GM19372 (cell line): Measurements from ENCODE around the gene TPST1.
"Not testable (repeated sequence)": the region's sequence is repeated elsewhere in the genome, so short reads cannot be mapped to it uniquely, and the experiment has no call there.

Experiments
- ATAC-seq: cut with Tn5 transposase; IDR thresholded peaks from one replicate; pipeline ENCODE4 v1.9.1; 2021; ENCODE audit warnings: mild to moderate bottlenecking, low read depth, moderate library complexity; ENCODE audit not compliant: unreplicated experiment

The TPST1 gene

GRCh38 chr7:66371096-66371824, 166.1 kb downstream of the TPST1 start:
- ATAC-seq, result no peak

GRCh38 chr7:66374141-66374840, 169.2 kb downstream of the TPST1 start:
- not testable (repeated sequence) for ATAC-seq

- ATAC-seq, result no peak
Observed at GRCh38 chr7:66376264-66376945, 171.3 kb downstream of the TPST1 start.

GRCh38 chr7:66377045-66377444, 171.9 kb downstream of the TPST1 start:
- ATAC-seq, result no peak

GRCh38 chr7:66377714-66378113, 172.6 kb downstream of the TPST1 start:
- no peak for ATAC-seq

- ATAC-seq, result no peak
Observed at GRCh38 chr7:66379542-66380160, 174.5 kb downstream of the TPST1 start.

- no peak for ATAC-seq
Observed at GRCh38 chr7:66380272-66380888, 175.2 kb downstream of the TPST1 start.

GRCh38 chr7:66382182-66382923, 177.2 kb downstream of the TPST1 start:
- not testable (repeated sequence) for ATAC-seq

GRCh38 chr7:66385191-66385905, 180.2 kb downstream of the TPST1 start:
- ATAC-seq, result not testable (repeated sequence)

GRCh38 chr7:66395128-66395571, 190.0 kb downstream of the TPST1 start:
- not testable (repeated sequence) for ATAC-seq

- not testable (repeated sequence) for ATAC-seq
Observed at GRCh38 chr7:66396052-66396451, 190.9 kb downstream of the TPST1 start.

- ATAC-seq, result not testable (repeated sequence)
Observed at GRCh38 chr7:66398841-66399240, 193.7 kb downstream of the TPST1 start.

GRCh38 chr7:66399566-66399965, 194.4 kb downstream of the TPST1 start:
- ATAC-seq, result no peak

- ATAC-seq, result no peak
Observed at GRCh38 chr7:66400400-66400799, 195.3 kb downstream of the TPST1 start.

- ATAC-seq, result not testable (repeated sequence)
Observed at GRCh38 chr7:66401126-66401525, 196.0 kb downstream of the TPST1 start.

GRCh38 chr7:66401932-66402331, 196.8 kb downstream of the TPST1 start:
- not testable (repeated sequence) for ATAC-seq

- no peak for ATAC-seq
Observed at GRCh38 chr7:66403564-66403963, 198.4 kb downstream of the TPST1 start.

- ATAC-seq, result no peak
Observed at GRCh38 chr7:66409493-66409892, 204.4 kb downstream of the TPST1 start.
